ENCODE measurements around the gene NSMCE1. TPM values are rescaled to one million over a fixed set of nuclear protein-coding genes. Genes with fewer than 3 reads are reported as not detected.
"Not testable (repeated sequence)": the region's sequence is repeated elsewhere in the genome, so short reads cannot be mapped to it uniquely, and the experiment has no call there.

NSMCE1 gene
- total RNA-seq, 1 experiment from 2014 or later = 45.7 TPM

GRCh38 chr16:27253526-27253930, 15.0 kb downstream of the NSMCE1 start:
- peak; percentile 49 for DNase-seq (ENCODE audit: low spot score)
- peaks cover 9% of the 10 kb centered on the region for H3K4me1 ChIP-seq (ENCODE audit: insufficient read depth, low read length, poor library complexity, severe bottlenecking)
- no peak for TF ChIP-seq CTCF (conservative IDR thresholded peaks at IDR 0.05; ENCODE audit: low read depth, low read length)
- no peak for TF ChIP-seq EZH2 (IDR thresholded peaks at IDR 0.05; ENCODE audit: borderline replicate concordance, low read depth, low read length, poor library complexity, severe bottlenecking)
- intact Hi-C loops (cut with micrococcal nuclease; ENCODE audit: unreplicated experiment) = no loop called here
- CTCF ChIA-PET = no interaction called here
- no peaks in the 10 kb centered on the region for H3K36me3 ChIP-seq (ENCODE audit: insufficient read depth, low read length, poor library complexity, severe bottlenecking)
- H3K4me3 ChIP-seq (ENCODE audit: low read depth, low read length, poor library complexity, severe bottlenecking) = no peak overlapping the region
- POLR2A ChIA-PET (ENCODE audit: low non-redundant PET) = no interaction called here
- no peak overlapping the region for H3K27ac ChIP-seq (ENCODE audit: low read depth, low read length, poor library complexity, severe bottlenecking)
- no peaks in the 10 kb centered on the region for H3K27me3 ChIP-seq (replicated peaks; ENCODE audit: insufficient read depth, low read depth, low read length, poor library complexity)
- H3K9me3 ChIP-seq (ENCODE audit: low read depth, low read length, poor library complexity, severe bottlenecking) = no peaks in the 10 kb centered on the region
- BruUV-seq (replicated peaks) = no TSS peak

- Histone ChIP-seq H3K27ac (ENCODE audit: low read depth, low read length, poor library complexity, severe bottlenecking) (no peak overlapping the region), H3K4me3 (ENCODE audit: low read depth, low read length, poor library complexity, severe bottlenecking) (no peak overlapping the region), H3K4me1 (ENCODE audit: insufficient read depth, low read length, poor library complexity, severe bottlenecking) (peaks cover 9% of the 10 kb centered on the region), H3K27me3 (replicated peaks; ENCODE audit: insufficient read depth, low read depth, low read length, poor library complexity) (no peaks in the 10 kb centered on the region), H3K36me3 (ENCODE audit: insufficient read depth, low read length, poor library complexity, severe bottlenecking) (no peaks in the 10 kb centered on the region), H3K9me3 (ENCODE audit: low read depth, low read length, poor library complexity, severe bottlenecking) (no peaks in the 10 kb centered on the region)
- CTCF ChIA-PET = no interaction called here
- TF ChIP-seq CTCF (conservative IDR thresholded peaks at IDR 0.05; ENCODE audit: low read depth, low read length) (no peak), EZH2 (IDR thresholded peaks at IDR 0.05; ENCODE audit: borderline replicate concordance, low read depth, low read length, poor library complexity, severe bottlenecking) (no peak)
- DNase-seq (ENCODE audit: low spot score) = no peak
- BruUV-seq (replicated peaks) = no TSS peak
- POLR2A ChIA-PET (ENCODE audit: low non-redundant PET) = no interaction called here
- intact Hi-C loops (cut with micrococcal nuclease; ENCODE audit: unreplicated experiment) = no loop called here
Measured at GRCh38 chr16:27252206-27252585, 16.4 kb downstream of the NSMCE1 start.

GRCh38 chr16:27251541-27252205, 16.9 kb downstream of the NSMCE1 start:
- DNase-seq (ENCODE audit: low spot score) = no peak
- CTCF ChIA-PET = no interaction called here
- intact Hi-C loops (cut with micrococcal nuclease; ENCODE audit: unreplicated experiment) = no loop called here

GRCh38 chr16:27248886-27249285, 19.7 kb downstream of the NSMCE1 start:
- DNase-seq (ENCODE audit: low spot score); H3K27ac ChIP-seq (ENCODE audit: low read depth, low read length, poor library complexity, severe bottlenecking); H3K9me3 ChIP-seq (ENCODE audit: low read depth, low read length, poor library complexity, severe bottlenecking); H3K27me3 ChIP-seq (replicated peaks; ENCODE audit: insufficient read depth, low read depth, low read length, poor library complexity); H3K4me3 ChIP-seq (ENCODE audit: low read depth, low read length, poor library complexity, severe bottlenecking); POLR2A ChIA-PET (ENCODE audit: low non-redundant PET); intact Hi-C loops (cut with micrococcal nuclease; ENCODE audit: unreplicated experiment); CTCF ChIA-PET; BruUV-seq (replicated peaks); H3K36me3 ChIP-seq (ENCODE audit: insufficient read depth, low read length, poor library complexity, severe bottlenecking): not testable (repeated sequence)
- peaks cover 21% of the 10 kb centered on the region for H3K4me1 ChIP-seq (ENCODE audit: insufficient read depth, low read length, poor library complexity, severe bottlenecking)

More at GRCh38 chr16:27251541-27252205, 16.9 kb downstream of the NSMCE1 start:
- no TSS peak for BruUV-seq (replicated peaks)
- Histone ChIP-seq H3K4me1 (ENCODE audit: insufficient read depth, low read length, poor library complexity, severe bottlenecking) (peaks cover 9% of the 10 kb centered on the region), H3K27me3 (replicated peaks; ENCODE audit: insufficient read depth, low read depth, low read length, poor library complexity) (no peaks in the 10 kb centered on the region), H3K4me3 (ENCODE audit: low read depth, low read length, poor library complexity, severe bottlenecking) (no peak overlapping the region), H3K36me3 (ENCODE audit: insufficient read depth, low read length, poor library complexity, severe bottlenecking) (no peaks in the 10 kb centered on the region), H3K9me3 (ENCODE audit: low read depth, low read length, poor library complexity, severe bottlenecking) (no peaks in the 10 kb centered on the region), H3K27ac (ENCODE audit: low read depth, low read length, poor library complexity, severe bottlenecking) (no peak overlapping the region)
- POLR2A ChIA-PET (ENCODE audit: low non-redundant PET) = no interaction called here
- no peak for TF ChIP-seq EZH2 (IDR thresholded peaks at IDR 0.05; ENCODE audit: borderline replicate concordance, low read depth, low read length, poor library complexity, severe bottlenecking)
- TF ChIP-seq CTCF (conservative IDR thresholded peaks at IDR 0.05; ENCODE audit: low read depth, low read length) = no peak

All from A673 (cell line).